GM21526 (cell line): Measurements from ENCODE around the gene PF4V1.

Experiments used
- ATAC-seq: cut with Tn5 transposase; IDR thresholded peaks from one replicate; pipeline ENCODE4 v1.9.1; 2021; ENCODE audit warnings: moderate library complexity; ENCODE audit not compliant: unreplicated experiment, low FRiP score

PF4V1 gene

GRCh38 chr4:73853246-73853704 is at the start of gene PF4V1:
Gene PF4V1, plus strand, starts transcription at chr4:73853296. Its CDS starts 67 bp downstream, at chr4:73853363.
- no peak for ATAC-seq

- no peak for ATAC-seq
Measured at GRCh38 chr4:73810191-73810590, 42.9 kb upstream of the PF4V1 start.

- no peak for ATAC-seq
Measured at GRCh38 chr4:73811841-73812240, 41.3 kb upstream of the PF4V1 start.

GRCh38 chr4:73814679-73815078 is 38.4 kb upstream of the PF4V1 start:
- no peak for ATAC-seq

- no peak for ATAC-seq
Measured at GRCh38 chr4:73815145-73815544, 38.0 kb upstream of the PF4V1 start.

- ATAC-seq: no peak
Measured at GRCh38 chr4:73816814-73817213, 36.3 kb upstream of the PF4V1 start.

- no peak for ATAC-seq
Measured at GRCh38 chr4:73817341-73817740, 35.8 kb upstream of the PF4V1 start.

- ATAC-seq: no peak
Measured at GRCh38 chr4:73821325-73821724, 31.8 kb upstream of the PF4V1 start.

- ATAC-seq: no peak
Measured at GRCh38 chr4:73822389-73822788, 30.7 kb upstream of the PF4V1 start.

GRCh38 chr4:73822812-73823504 is 30.1 kb upstream of the PF4V1 start:
- no peak for ATAC-seq

- no peak for ATAC-seq
Measured at GRCh38 chr4:73823760-73824159, 29.3 kb upstream of the PF4V1 start.

- ATAC-seq: no peak
Measured at GRCh38 chr4:73828956-73829355, 24.1 kb upstream of the PF4V1 start.

- no peak for ATAC-seq
Measured at GRCh38 chr4:73831569-73831968, 21.5 kb upstream of the PF4V1 start.

- ATAC-seq: no peak
Measured at GRCh38 chr4:73832651-73833237, 20.4 kb upstream of the PF4V1 start.

GRCh38 chr4:73836373-73837279 is 16.5 kb upstream of the PF4V1 start, which contains the start of gene CXCL6:
Gene CXCL6, plus strand, starts transcription at chr4:73836678. Its CDS starts 73 bp downstream, at chr4:73836751.
- no peak for ATAC-seq

- ATAC-seq: no peak
Measured at GRCh38 chr4:73839071-73839470, 14.0 kb upstream of the PF4V1 start.

- no peak for ATAC-seq
Measured at GRCh38 chr4:73839715-73840114, 13.4 kb upstream of the PF4V1 start.

- no peak for ATAC-seq
Measured at GRCh38 chr4:73841243-73841925, 11.7 kb upstream of the PF4V1 start.

GRCh38 chr4:73842696-73843095 is 10.4 kb upstream of the PF4V1 start:
- ATAC-seq: no peak

GRCh38 chr4:73843369-73843768 is 9.7 kb upstream of the PF4V1 start:
- no peak for ATAC-seq

- ATAC-seq: no peak
Measured at GRCh38 chr4:73844345-73844744, 8.8 kb upstream of the PF4V1 start.
